Fibroblast of skin of left biceps (primary cell): ENCODE data around the gene ADH5.
"Not testable (repeated sequence)": the region's sequence is repeated elsewhere in the genome, so short reads cannot be mapped to it uniquely, and the experiment has no call there.

Experiments used
- DNase-seq, 2 experiments: peaks; one replicate each; pipeline ENCODE4 v3.0.0-alpha.2; 2013; ENCODE audit warnings: low read depth in 2 of 2

ADH5 gene

DNA sequence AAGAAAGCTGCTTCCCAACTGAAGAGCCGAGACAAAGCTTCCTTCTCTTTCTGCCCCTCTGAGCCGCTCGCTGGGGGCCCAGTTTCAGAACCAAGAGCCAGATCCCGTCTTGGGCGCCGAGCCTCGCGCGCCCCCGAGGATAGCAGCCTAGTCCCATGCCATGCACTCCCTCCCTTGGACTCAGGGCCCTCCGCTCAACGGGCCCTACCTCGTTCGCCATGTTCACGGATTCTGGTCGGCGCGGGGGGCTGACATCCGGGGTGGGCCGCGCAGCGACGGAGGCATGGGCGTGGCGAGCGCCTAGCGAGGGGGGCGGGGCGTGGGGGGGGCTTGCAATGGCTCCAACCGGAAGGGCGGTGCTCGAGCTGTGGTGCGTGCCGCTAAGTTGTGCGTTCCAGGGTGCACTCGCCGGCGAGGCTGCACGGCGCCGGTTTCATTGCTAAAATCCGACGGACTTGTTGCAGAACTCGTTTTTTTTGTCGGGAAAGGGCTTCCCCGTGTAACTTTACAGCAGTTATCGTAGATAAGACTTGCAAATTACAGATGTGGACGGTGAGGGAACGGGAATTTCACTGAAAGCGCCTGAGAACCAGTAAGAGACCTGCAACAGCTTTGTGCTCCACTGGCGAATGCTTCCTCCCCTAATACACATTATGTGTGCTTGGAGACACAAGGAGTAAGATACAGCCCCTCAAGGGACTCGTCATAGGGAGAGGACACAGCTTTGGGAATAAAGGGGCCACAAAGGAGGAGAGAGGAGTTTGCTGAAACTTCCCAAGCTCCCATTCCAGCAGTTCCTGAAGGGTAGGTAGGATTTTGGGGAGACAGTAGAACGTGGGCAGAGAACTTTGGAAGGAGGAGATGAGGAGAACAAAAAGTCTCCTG is at the start of gene ADH5:
ADH5 (minus strand) TSS at position 308 of the 885 bp plus-strand sequence; CDS start at position 220, 88 bp downstream.
- peak; percentile 59 to 60 for DNase-seq

DNA sequence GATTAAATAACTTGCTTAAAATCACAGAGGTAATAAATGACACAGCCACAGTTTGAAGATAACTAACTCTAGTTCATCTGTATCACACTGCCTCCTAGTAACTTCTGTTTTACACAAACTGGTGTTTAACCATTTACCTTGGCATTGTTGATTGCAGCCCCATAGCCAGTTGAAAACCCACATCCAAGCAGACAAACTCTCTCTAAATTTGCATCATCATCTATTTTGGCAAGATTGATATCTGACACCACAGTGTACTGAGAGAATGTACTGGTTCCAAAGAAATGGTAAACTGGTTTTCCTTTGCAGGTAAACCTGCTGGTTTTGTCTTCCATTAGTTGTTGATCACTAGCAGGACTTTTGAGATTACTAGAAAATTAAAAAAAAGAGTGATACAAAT is 47.7 kb upstream of the ADH5 start:
- no peak for DNase-seq

DNA sequence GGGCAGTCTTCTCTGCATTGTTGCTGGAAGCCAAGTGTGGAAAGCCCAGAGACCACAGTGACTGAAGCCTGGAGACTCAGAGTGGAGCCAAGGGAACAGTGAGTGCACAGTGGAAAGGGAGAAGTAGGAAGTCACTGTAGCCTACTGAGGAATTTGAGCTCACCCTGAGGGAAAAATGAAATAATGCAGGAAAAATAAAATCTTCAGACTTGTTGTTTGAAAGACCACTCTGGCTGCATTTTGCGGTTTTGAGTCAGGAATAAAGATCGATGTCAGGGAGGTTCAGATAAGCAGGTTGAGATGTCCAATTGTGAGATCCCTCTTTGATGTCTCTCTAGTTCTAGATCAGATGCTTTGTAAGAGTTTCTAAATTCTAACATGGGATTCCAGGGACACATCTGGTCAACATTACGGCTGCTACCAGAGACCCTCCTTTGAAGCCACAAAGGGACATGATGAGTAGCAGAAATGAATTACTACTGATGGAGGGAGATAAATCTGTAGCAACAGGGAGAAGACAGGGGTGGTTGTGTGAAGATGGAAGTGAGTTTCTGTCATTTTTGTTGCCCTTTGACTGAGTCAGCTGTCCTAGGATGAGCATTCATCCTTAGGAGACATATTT is 47.1 kb upstream of the ADH5 start:
- DNase-seq = peak in 1 of 2 experiments; percentile 6

DNA sequence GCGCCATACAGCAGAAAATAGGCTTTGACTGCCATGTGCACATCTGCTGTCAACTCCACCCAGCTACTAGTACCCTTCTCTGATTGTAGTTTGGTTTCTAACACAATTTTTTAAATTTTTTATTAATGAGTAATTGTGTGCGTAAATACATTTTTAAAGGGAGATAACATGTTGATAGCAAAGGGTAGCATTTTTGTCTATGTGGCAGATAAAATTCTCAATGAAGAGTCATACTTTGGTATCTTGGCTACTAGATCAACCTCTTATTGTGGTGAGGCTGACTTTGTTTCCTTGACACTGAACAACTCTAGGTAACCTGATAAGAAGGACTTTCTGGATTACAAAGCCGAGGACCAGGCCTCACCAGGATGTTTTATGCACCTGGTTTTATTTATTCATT is 46.0 kb upstream of the ADH5 start:
- no peak for DNase-seq

DNA sequence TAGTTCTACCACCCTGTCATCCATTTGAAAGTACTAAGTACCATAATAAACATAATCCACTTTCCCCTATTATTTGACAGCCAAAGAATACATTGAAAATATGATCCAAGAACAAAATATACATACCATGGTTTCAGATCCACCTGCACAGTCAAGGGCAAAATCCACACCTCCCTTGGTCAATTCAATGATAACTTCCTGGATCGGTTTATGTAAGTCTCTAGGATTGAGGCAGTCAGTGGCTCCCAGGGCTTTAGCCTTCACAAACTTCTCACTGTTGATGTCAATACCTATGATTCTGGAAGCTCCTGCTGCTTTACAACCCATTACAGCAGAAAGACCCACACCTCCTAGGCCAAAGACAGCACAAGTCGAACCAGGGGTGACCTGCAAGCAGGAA is 42.8 kb upstream of the ADH5 start:
- DNase-seq = no peak

DNA sequence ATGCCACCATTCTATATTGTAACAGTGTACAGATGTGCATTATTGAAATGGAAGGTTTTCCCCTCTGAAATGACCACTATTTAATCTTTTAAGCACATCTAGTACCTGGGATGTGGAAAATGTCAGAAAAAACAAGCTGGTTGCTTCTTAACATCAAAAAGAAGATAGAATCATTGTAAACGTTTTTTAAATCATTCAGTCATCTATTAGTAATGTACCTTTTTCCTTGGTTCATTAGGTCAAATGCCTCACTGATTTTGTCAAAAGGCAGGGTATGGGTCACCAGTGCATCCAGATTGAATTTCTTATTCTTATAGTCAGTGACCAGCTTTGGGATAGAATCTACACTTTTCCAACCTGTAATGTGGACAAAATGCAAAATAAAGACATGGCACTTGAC is 37.8 kb upstream of the ADH5 start:
- no peak for DNase-seq

DNA sequence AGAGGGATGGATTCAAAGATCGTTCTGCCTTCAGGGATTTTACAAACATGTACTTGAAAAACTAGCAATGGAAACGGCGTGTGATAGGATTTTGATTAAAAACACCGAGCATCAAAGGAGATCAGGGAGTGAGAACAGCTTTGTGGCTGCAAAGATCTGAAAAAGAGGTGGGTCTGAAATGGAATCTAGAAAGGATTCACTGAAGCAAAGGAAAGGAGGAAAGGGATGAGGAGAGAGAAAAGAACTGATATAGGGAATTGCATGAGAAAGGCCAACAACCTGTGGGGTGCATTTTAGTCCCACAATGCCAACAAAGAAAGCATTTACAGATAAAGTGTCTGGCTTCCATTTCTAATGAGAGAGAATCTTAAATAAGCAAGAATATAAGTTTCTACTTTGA is 32.4 kb upstream of the ADH5 start:
- DNase-seq = no peak

DNA sequence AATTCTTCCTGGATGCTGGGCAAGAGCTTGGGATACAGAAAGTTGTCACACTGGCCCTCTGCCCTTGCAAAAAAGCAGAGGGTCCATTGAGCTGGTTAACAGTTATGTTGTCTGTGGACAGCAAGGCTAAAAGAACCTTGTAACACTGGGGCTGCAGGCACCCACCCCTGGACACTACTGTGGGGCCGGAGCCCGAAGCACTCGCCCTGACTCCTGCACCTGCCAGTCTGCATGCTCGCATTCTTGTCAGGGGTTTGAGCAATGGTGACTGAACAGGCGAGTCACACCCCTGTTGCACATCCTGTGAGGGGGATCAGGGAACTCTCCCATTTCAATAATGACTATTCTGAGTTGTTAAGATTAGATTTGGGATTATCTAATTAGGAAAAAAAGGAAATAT is 31.9 kb upstream of the ADH5 start:
- no peak for DNase-seq

DNA sequence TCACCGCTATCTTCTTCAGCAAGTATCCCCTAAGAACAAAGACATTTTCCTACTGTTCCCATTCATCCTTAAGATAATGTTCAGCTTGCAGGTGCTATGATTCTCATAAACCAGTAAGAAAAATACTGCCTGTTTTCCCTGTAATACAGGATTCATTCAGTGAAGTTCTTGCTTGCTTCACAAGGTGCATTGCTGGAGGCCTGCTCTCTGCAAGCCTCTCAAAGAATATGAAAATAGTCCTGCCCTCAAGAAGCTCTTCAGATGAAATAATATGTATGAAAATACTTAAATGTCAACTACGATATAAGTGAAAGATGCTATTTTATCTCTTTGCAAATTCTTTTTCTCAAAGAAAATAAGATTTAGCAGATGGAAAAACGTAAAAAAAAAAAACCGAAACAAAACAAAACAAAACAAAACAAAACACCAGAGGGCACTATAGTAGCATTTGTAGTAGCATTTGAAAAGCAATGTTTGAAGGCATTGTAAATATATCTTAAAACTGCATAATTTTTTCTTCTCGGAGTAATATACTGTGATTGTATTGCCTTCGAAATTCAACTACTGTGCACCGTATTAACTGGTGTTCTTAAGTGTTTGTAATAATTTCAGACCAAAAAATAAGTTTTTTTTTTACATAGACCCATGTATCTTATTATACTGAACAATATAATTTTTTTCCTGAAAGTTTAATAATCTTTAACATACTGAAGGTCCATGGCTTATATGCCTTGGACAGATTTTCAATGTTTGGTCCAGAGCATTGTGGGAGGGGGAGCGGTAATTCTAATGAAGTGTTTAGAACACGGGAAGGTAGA is 29.5 kb upstream of the ADH5 start:
- no peak for DNase-seq

DNA sequence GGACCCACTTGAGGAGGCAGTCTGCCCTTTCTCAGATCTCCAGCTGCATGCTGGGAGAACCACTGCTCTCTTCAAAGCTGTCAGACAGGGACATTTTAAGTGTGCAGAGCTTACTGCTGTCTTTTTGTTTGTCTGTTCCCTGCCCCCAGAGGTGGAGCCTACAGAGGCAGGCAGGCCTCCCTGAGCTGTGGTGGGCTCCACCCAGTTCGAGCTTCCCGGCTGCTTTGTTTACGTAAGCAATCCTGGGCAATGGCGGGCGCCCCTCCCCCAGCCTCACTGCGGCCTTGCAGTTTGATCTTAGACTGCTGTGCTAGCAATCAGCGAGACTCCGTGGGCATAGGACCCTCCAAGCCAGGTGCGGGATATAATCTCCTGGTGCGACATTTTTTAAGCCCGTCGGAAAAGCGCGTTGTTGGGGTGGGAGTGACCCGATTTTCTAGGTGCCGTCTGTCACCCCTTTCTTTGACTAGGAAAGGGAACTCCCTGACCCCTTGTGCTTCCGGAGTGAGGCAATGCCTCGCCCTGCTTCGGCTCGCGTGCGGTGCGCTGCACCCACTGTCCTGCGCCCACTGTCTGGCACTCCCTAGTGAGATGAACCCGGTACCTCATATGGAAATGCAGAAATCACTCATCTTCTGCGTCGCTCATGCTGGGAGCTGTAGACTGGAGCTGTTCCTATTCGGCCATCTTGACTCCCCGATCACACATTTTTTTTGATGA is 28.7 kb upstream of the ADH5 start:
- not testable (repeated sequence) for DNase-seq

DNA sequence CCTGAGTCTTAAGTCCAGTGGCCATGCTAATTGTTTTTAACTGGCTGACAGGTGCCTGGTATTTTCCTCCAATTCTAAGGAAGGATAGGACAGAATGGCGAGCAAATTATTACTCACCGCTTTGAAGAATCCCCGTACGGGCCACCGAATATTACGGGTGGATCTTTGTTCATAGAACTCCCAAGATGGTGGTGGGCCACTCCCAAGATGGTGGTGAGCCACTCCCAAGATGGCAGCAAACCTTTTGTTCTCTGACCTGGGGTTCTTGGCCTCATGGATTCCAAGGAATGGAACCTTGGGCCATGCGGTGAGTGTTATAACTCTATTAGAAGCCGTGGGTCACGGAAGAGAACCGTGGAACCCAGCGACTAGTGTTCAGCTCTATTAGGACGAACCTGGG is 20.7 kb upstream of the ADH5 start:
- DNase-seq = not testable (repeated sequence)

DNA sequence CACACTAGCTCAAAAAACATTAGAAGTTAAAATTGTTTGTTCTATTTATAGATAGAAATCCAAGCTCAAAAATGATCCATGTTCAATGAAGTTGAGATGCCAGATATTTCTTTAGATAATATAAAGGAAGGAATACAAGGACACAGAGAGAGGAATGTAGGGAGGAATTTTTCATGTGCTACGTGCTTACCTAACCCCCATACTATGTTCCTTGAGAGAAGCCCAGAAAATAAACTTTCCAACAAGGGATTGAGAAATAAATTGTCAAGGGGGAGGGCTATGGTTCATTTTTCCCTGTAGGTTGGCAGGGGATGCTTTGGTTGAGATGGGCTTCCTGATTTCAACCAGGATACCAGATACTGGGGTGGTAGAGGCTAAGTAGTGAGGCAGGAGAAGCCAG is 15.6 kb upstream of the ADH5 start:
- DNase-seq = no peak

DNA sequence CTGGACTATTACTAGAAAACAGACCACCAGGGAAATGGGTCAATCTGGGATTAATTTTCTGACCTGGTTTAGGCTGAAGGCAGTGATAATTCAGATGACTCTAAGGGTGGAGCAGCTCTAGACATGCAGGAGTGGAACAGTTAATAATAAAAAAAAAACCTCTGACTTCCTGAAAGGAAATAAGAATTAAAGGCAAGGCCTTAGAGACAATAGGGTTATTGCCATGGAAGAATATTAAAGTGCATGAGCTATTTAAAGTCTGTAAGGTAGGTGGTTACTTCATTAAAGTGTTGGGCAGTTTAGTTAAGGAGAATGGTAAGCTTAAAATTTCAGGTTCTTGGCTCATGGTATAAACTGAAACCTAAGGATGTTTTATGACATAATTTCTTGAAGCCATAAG is 14.6 kb upstream of the ADH5 start:
- DNase-seq = no peak

DNA sequence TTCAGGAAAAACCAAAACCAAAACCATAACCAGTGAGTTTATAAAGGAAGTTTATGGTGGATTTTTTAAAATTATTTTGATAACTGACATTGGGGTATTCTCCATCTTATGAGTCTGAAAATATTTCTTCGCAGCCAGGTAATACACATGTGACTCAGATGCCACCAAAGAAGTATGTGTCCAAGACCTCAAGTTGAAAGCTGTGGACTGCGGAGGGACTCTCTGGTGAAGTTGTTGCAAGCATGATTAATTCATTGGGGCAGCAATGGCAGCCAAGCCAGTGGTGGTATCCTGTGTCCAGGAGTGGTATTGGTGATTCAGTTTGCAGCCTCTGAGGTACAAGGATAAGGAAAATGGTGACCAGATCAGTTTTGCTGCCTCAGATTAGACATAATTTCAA is 14.0 kb upstream of the ADH5 start:
- DNase-seq = no peak

DNA sequence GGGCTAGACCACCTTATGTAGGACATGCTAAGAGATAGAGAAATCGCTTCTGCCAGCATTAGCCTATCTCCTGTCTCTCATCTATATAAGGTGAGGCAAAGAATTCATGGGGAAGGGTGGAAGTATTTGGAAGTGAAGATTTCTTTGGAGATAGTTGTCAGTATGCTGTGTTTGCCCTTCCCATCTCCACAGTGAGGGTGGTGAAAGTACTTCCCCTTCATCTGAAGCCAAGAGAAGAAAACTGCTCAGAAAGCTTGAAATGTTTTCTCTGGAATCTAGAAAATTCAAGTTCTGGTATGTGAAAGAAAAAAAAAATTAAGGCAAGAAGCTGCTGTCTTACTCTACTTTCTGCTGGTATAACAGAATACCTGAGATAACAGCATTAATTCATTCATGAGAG is 12.3 kb upstream of the ADH5 start:
- DNase-seq = no peak

DNA sequence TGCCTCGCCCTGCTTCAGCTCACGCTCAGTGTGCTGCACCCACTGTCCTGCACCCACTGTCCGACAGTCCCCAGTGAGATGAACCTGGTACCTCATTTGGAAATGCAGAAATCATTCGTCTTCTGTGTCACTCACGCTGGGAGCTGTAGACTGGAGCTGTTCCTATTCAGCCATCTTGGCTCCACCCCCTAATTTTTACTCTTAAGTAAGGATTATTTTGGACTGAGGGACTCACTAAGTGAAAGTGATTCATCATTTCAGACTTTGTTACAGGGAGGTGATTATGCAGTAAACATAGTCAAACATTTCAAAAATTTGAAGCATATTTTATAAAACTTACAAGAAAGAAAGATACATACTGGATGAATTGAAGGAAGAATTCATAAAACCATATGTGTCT is 11.2 kb upstream of the ADH5 start:
- not testable (repeated sequence) for DNase-seq

DNA sequence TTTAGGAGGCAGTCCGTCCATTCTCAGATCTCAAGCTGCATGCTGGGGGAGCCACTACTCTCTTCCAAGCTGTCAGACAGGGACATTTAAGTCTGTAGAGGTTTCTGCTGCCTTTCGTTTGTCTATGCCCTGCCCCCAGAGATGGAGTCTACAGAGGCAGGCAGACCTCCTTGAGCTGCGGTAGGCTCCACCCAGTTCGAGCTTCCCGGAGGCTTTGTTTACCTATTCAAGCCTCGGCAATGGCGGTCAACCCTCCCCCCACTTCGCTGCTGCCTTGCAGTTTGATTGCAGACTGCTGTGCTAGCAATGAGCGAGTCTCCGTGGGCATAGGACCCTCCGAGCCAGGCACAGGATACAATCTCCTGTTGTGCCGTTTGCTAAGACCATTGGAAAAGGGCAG is 10.7 kb upstream of the ADH5 start:
- no peak for DNase-seq

DNA sequence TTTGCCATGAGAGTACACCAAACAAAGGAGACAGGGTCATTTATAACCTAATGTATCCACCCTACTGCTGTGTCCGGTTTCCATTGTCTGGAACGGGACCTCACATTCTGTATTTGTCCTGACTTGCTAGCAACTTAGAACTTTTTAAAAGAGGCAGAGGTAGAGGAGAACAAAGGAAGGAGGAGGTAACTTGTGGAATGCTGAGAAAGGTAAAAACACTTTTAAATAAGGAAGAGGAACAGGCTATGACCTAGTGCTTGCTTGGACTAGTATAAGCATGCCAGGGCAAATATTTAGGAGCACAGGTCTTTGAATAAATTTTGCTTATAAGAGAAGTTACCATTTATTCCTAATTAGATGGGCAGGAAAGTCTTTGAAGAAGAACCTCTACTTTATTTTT is 3.3 kb upstream of the ADH5 start:
- not testable (repeated sequence) for DNase-seq

DNA sequence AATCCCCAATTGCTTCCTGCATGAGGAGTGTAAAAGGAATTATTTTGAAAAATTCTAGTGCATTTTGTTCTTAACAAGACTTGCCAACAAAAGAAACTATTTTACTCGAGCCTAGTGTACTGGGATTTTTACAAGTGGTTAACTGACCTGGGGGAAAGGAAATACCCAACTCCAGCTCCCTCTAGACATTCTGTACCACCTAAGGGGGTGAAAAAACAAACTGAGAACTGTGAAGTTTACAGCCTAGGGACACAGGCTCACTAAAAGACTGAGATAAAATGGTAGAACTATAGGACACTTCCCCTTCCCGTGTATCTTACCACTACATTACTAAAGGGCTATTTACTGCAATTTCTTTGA is 2.6 kb upstream of the ADH5 start:
- DNase-seq = no peak

DNA sequence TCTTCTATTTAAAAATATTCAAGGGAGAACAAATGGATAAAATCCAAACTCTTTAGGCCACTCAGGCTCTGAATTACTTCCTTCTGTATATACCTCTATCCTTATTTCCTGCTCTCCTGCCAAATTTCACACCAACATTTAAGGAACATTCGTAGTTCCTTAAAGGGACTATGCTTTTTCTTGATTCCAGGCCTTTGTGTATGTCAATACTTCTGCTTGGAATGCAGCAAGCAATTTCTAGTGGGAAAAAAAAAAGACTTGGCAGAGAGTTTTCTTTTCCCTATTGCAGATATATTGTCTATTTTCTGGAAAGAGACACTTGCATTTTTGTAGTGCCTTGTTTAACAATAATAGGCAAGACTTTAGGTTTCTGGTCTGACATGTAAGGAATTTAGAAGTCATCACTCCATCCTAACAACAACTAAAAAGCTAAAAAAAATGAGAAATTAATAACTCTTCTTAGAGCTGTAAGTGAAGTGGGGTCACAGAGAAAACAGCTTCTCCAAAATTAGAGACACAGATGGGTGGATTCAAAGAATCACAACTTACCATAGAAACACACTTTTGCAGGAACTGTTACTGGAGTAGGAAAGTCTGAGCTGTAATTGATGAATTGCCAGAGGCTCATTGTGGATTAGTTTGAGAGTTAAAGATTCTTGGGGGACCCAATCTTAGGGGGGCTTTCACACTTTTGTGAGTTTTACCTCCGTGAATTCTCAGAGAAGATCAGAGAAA is 2.1 kb upstream of the ADH5 start:
- no peak for DNase-seq

DNA sequence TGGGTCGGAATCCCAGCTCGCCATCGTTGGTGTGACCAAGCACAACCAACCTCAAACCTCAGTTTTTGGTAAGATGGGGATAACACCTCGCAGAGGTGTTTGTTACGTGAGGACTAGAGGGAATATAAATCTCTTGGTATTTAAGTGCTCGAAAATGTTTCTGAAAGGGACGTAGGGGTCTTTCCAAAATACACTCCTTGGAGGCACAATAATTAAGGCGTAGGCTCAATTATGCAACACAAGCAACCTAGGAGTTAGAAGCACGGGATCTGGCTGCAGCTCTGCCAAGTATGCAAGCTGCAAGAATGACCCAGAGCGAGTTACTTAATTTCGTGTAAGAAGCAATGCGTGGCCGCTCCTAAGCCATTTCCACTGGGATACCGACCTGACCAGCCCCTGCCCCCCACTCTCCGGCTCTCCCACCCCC is 552 bp downstream of the ADH5 start:
- no peak for DNase-seq
